Nephron progenitor cell (in vitro differentiated cells): Measurements from ENCODE around the gene GDPD2.

Experiments
- DNase-seq: peaks from one replicate; pipeline ENCODE4 v3.0.0; 2021
- H3K27ac Mint-ChIP-seq: 2 replicates; pipeline ENCODE4 v1.8.0; 2021; ENCODE audit warnings: mild to moderate bottlenecking, moderate library complexity, mixed read lengths
- H3K27me3 Mint-ChIP-seq: 2 replicates; pipeline ENCODE4 v1.8.0; 2021; ENCODE audit warnings: mild to moderate bottlenecking, low read depth, mixed read lengths; ENCODE audit not compliant: poor library complexity
- H3K36me3 Mint-ChIP-seq: 2 replicates; pipeline ENCODE4 v1.8.0; 2021; ENCODE audit warnings: low read depth, mixed read lengths
- H3K4me1 Mint-ChIP-seq: 2 replicates; pipeline ENCODE4 v1.8.0; 2021; ENCODE audit warnings: mixed read lengths
- H3K4me3 Mint-ChIP-seq: 2 replicates; pipeline ENCODE4 v1.8.0; 2021; ENCODE audit warnings: mild to moderate bottlenecking, moderate library complexity, mixed read lengths
- H3K9me3 Mint-ChIP-seq: 2 replicates; pipeline ENCODE4 v1.8.0; 2021; ENCODE audit warnings: mild to moderate bottlenecking, moderate library complexity, mixed read lengths
- TF ChIP-seq, protein P1 (sequence below): fragments of 200-600 bp; sonication (generic); IDR thresholded peaks from 2 replicates; pipeline ENCODE4 v1.5.0; 2021; ENCODE audit warnings: antibody characterized with exemption

GDPD2 gene

DNA sequence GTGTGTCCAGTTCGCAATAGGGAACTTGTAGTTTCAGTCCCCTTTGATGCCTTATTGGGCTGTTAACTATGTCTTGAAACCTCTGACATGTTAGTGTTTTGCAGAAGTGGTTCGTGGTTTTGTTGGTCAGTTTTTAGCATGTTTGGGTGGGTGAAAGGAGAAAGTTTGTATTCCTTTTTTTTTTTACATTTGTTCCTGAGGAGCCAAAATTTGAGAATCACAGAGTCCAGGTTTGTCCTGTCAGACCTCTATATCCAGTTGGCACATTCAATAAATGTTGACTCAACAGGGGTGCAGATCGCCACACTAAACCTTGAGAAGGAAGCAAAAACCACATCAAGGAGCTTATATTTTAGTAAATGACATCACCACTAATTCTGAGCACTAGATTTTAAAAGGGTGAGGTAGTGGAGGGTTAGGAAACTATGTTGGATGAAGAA, 47.8 kb downstream of the GDPD2 start:
- TF ChIP-seq, protein P1, sequence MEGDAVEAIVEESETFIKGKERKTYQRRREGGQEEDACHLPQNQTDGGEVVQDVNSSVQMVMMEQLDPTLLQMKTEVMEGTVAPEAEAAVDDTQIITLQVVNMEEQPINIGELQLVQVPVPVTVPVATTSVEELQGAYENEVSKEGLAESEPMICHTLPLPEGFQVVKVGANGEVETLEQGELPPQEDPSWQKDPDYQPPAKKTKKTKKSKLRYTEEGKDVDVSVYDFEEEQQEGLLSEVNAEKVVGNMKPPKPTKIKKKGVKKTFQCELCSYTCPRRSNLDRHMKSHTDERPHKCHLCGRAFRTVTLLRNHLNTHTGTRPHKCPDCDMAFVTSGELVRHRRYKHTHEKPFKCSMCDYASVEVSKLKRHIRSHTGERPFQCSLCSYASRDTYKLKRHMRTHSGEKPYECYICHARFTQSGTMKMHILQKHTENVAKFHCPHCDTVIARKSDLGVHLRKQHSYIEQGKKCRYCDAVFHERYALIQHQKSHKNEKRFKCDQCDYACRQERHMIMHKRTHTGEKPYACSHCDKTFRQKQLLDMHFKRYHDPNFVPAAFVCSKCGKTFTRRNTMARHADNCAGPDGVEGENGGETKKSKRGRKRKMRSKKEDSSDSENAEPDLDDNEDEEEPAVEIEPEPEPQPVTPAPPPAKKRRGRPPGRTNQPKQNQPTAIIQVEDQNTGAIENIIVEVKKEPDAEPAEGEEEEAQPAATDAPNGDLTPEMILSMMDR = no peak
- DNase-seq = no peak
- no peaks in the 10 kb centered on the region for H3K27me3 Mint-ChIP-seq
- no peak overlapping the region for H3K27ac Mint-ChIP-seq
- H3K4me3 Mint-ChIP-seq = no peak overlapping the region
- H3K4me1 Mint-ChIP-seq = peaks cover 17% of the 10 kb centered on the region
- H3K9me3 Mint-ChIP-seq = peaks cover 70% of the 10 kb centered on the region
- H3K36me3 Mint-ChIP-seq = peaks cover 61% of the 10 kb centered on the region

DNA sequence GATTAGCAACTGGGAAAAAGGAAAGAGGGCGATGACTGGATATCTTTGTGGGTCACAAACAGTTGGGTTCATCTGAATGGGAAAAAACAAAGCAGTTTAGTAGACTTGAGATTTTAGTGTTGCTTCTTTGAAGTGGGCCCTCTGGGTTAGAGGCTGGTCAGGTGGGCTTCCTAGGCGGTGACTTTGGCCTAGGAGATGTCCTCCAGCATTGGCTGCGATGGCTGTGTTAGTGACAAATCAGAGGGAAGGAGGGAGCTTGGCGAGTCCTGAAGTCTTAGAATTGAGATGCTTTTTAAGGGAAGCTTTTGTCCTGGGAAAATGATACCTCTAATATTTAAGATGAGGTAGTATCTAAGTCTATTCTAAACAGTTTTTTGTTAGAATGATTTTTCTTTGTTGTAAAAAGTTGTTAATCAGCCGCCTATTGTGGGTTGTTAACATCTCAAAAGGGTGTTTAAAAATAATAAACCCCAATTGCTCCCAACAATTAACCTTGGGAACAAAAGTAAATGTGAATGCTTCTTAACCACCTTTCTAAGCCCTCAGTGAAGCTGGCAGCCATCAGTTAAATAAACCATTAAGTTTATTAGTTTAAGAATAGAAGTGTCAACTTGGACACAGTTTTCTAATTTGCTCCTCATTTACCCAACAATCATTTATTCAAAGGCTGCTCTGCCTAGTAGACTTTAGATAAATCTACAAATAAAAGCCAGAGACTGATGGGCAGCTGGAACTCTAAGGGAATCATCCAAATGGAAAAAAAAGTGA, 53.2 kb downstream of the GDPD2 start:
- H3K27ac Mint-ChIP-seq = peak overlapping the region; percentile 59

DNA sequence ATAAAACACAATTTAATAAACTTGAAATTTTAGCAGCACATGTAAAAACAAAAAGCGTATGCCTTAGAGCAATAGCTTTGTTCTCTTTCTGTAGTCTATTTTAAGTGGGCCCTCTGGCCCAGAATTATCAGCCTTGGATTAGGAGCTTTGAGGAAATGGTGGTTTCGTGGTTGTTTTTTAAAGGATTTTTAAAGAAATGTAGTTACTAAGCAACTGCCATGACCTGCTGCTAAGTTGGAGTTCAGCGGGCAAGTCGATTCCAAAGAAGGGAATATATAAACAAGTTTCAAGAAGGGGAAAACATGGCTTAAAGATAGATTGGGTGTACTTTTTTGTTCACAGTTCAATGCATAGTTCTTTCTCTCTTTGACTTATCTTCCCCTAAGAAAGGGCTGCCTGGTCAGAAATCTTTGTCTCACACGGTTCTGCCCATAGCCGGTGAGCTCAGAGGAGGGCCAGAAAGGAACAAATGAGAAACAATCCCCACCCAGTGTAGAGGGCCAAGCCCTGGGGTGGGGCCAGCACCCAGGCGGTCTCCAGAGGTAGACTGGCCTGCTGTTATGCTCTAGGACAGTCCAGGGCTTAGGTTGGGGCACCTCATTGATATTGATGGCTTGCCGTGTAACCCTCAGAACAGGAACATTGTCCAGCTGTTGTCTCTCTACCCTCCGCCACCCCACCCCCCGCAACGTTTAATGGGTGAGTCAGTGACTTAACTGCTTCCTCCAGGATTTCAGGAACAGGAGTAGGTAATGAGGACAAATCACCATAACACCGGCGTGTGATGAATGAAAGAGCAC, 54.0 kb downstream of the GDPD2 start:
- H3K9me3 Mint-ChIP-seq = peaks cover 53% of the 10 kb centered on the region
- peaks cover 76% of the 10 kb centered on the region for H3K4me1 Mint-ChIP-seq
- peaks cover 4% of the 10 kb centered on the region for H3K27me3 Mint-ChIP-seq
- peak overlapping the region; percentile 96 for H3K27ac Mint-ChIP-seq
- TF ChIP-seq, protein P1 = no peak
- peak overlapping the region; percentile 29 for H3K4me3 Mint-ChIP-seq
- DNase-seq = no peak
- H3K36me3 Mint-ChIP-seq = peaks cover 27% of the 10 kb centered on the region

More for the DNA sequence above, 53.2 kb downstream of the GDPD2 start:
- DNase-seq = no peak
- Mint-ChIP-seq H3K4me1 (peaks cover 68% of the 10 kb centered on the region), H3K27me3 (peaks cover 4% of the 10 kb centered on the region), H3K36me3 (peaks cover 30% of the 10 kb centered on the region), H3K4me3 (no peak overlapping the region), H3K9me3 (peaks cover 56% of the 10 kb centered on the region)
- TF ChIP-seq, protein P1 = no peak

DNA sequence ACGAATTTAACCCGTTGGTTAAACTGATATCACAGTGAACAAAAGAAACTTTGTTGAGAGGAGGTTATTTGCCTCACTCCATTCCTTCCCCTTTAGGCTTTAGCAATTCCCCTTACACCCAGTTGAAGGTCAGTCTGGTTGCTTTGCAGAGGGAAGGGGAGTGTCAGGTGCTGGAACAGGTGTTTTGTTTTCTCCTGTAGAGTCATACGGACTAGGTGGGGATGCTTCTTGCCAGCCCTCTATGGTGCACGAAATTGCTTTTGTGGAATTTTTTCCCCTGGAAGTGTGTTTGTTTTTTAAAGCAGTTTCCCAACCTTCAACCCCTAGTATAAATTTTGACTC, 54.6 kb downstream of the GDPD2 start:
- Mint-ChIP-seq H3K27ac (peak overlapping the region; percentile 11), H3K4me1 (peaks cover 77% of the 10 kb centered on the region), H3K36me3 (peaks cover 28% of the 10 kb centered on the region)

DNA sequence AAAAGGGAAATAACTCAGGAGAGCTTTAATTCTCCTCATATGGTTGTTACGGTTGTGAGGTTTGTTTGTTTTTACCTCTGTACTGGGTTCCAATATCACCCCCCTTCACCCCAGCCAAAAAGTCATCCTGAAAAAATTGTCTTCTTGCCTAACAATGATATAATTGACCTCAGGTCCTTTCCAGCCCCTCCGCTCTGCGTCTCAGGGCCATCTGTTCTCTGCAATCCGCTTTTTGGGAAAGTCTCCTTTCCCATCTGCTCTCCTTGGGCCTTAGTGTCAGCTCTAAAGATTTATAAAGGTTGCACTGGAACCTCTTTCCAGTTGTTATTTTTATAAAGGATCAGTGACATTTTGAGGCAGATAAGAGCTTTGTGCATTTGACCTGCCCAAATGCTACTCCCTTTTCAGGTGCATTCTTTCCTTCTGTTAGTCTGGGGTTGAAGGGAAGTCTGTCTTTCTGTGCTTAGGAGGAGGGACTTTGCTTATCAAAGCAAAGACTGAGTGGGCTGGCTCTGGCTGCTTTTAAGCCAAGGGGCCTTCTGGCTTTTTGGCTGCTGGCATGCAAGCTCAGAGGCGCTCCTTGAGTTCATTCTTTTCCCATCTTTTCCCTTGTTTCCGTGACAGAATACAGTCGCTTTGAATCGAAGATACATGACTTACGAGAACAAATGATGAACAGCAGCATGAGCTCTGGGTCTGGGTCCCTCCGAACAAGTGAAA, 55.6 kb downstream of the GDPD2 start:
- Mint-ChIP-seq H3K4me3 (peak overlapping the region; percentile 65), H3K9me3 (peaks cover 50% of the 10 kb centered on the region), H3K27ac (peak overlapping the region; percentile 94), H3K4me1 (peaks cover 82% of the 10 kb centered on the region), H3K27me3 (peaks cover 4% of the 10 kb centered on the region), H3K36me3 (peaks cover 28% of the 10 kb centered on the region)
- DNase-seq = no peak
- TF ChIP-seq, protein P1 = no peak

More for the DNA sequence above, 54.6 kb downstream of the GDPD2 start:
- Mint-ChIP-seq H3K27me3 (peaks cover 4% of the 10 kb centered on the region), H3K4me3 (peak overlapping the region; percentile 29), H3K9me3 (peaks cover 52% of the 10 kb centered on the region)
- TF ChIP-seq, protein P1 = no peak
- no peak for DNase-seq
